Activated T-helper 2 cell treated with anti-CD3 and anti-CD28 coated beads, Interferon-gamma antibody, Interleukin-2, Interleukin-4, amounts not matched to agents 10 μg/mL and 5 μg/mL and 100 μg/mL, durations not matched to agents 14 hours and 24 hours and 36 hours (primary cell): ENCODE data around the gene TTC17. TPM values are rescaled to one million over a fixed set of nuclear protein-coding genes. Genes with fewer than 3 reads are reported as not detected.
"Not testable (repeated sequence)": the region's sequence is repeated elsewhere in the genome, so short reads cannot be mapped to it uniquely, and the experiment has no call there.

Experiments used
- DNase-seq: peaks from one replicate; pipeline ENCODE4 v3.0.0; 2021; ENCODE audit warnings: low spot score
- H3K27ac Mint-ChIP-seq: one replicate; pipeline ENCODE4 v1.8.0; 2021; ENCODE audit warnings: mixed read lengths
- H3K27me3 Mint-ChIP-seq: one replicate; pipeline ENCODE4 v1.8.0; 2021; ENCODE audit warnings: low read depth, mixed read lengths
- H3K36me3 Mint-ChIP-seq: one replicate; pipeline ENCODE4 v1.8.0; 2021; ENCODE audit warnings: low read depth, mixed read lengths
- H3K4me1 Mint-ChIP-seq: one replicate; pipeline ENCODE4 v1.8.0; 2021; ENCODE audit warnings: low read depth, mixed read lengths
- H3K4me3 Mint-ChIP-seq: one replicate; pipeline ENCODE4 v1.8.0; 2021; ENCODE audit warnings: low read depth, mild to moderate bottlenecking, moderate library complexity, mixed read lengths
- H3K9me3 Mint-ChIP-seq: one replicate; pipeline ENCODE4 v1.8.0; 2021; ENCODE audit warnings: mixed read lengths
- intact Hi-C: fragments of 100-400 bp; cut with micrococcal nuclease; formaldehyde crosslinking; loops from one replicate; pipeline ENCODE4 v1.15.1; 2023
- total RNA-seq: library from RNA; stranded (reverse); gene quantifications from 2 replicates; pipeline ENCODE4 v1.2.3, GENCODE V29; 2022

The TTC17 gene
- total RNA-seq: 63.5 and 76.1 TPM in 2 replicates

- Mint-ChIP-seq H3K36me3 (peaks cover 21% of the 10 kb centered on the region), H3K27ac (peak within 1 kb of the TSS; percentile 97), H3K4me3 (peak within 1 kb of the TSS; percentile 98), H3K4me1 (peaks cover 36% of the 10 kb centered on the region), H3K9me3 (no peaks in the 10 kb centered on the region), H3K27me3 (no peaks in the 10 kb centered on the region)
- intact Hi-C loops: loop anchor here (1.0 to 2.0 kb wide), 4 partner anchors 38 to 472 kb away; no protein-coding TSS in a partner anchor
- DNase-seq: peak; percentile 92
These were observed at the start of gene TTC17 for GRCh38 chr11:43358801-43359421. TSS of gene TTC17 (plus strand) at chr11:43358920. CDS start at chr11:43358955, 35 bp downstream.

- H3K9me3 Mint-ChIP-seq: no peaks in the 10 kb centered on the region
- peak; percentile 91 for DNase-seq
- peaks cover 32% of the 10 kb centered on the region for H3K4me1 Mint-ChIP-seq
- H3K4me3 Mint-ChIP-seq: peak within 1 kb of the TSS; percentile 97
- H3K36me3 Mint-ChIP-seq: peaks cover 25% of the 10 kb centered on the region
- H3K27ac Mint-ChIP-seq: peak within 1 kb of the TSS; percentile 92
- intact Hi-C loops: loop anchor here (1.0 to 10.0 kb wide), 7 partner anchors 46 to 555 kb away; partner anchors contain the start of gene TTC17
- no peaks in the 10 kb centered on the region for H3K27me3 Mint-ChIP-seq
These were observed 46.7 kb upstream of the TTC17 start, which contains the start of gene API5 for GRCh38 chr11:43311791-43312607. TSS of gene API5 (plus strand) at chr11:43311996. CDS start at chr11:43312128, 132 bp downstream.

- peaks cover 32% of the 10 kb centered on the region for H3K4me1 Mint-ChIP-seq
- H3K27me3 Mint-ChIP-seq: no peaks in the 10 kb centered on the region
- no peak overlapping the region for H3K4me3 Mint-ChIP-seq
- intact Hi-C loops: loop anchor here (10.0 kb wide), 1 partner anchor 249 kb away; no protein-coding TSS in a partner anchor
- no peak for DNase-seq
- H3K9me3 Mint-ChIP-seq: no peaks in the 10 kb centered on the region
- no peak overlapping the region for H3K27ac Mint-ChIP-seq
- H3K36me3 Mint-ChIP-seq: peaks cover 49% of the 10 kb centered on the region
These were observed 42.8 kb upstream of the TTC17 start for GRCh38 chr11:43315966-43316365.

GRCh38 chr11:43316451-43316850, 42.3 kb upstream of the TTC17 start:
- Mint-ChIP-seq H3K4me1 (peaks cover 31% of the 10 kb centered on the region), H3K27ac (no peak overlapping the region), H3K27me3 (no peaks in the 10 kb centered on the region), H3K4me3 (no peak overlapping the region), H3K36me3 (peaks cover 51% of the 10 kb centered on the region), H3K9me3 (no peaks in the 10 kb centered on the region)
- intact Hi-C loops: loop anchor here (10.0 kb wide), 1 partner anchor 248 kb away; no protein-coding TSS in a partner anchor
- DNase-seq: no peak

- Mint-ChIP-seq H3K36me3 (peaks cover 79% of the 10 kb centered on the region), H3K4me1 (no peaks in the 10 kb centered on the region), H3K4me3 (no peak overlapping the region), H3K9me3 (no peaks in the 10 kb centered on the region), H3K27ac (no peak overlapping the region), H3K27me3 (no peaks in the 10 kb centered on the region)
- intact Hi-C loops: no loop called here
- no peak for DNase-seq
These were observed 30.7 kb upstream of the TTC17 start for GRCh38 chr11:43327987-43328386.

GRCh38 chr11:43328482-43328881, 30.2 kb upstream of the TTC17 start:
- no peaks in the 10 kb centered on the region for H3K27me3 Mint-ChIP-seq
- no peaks in the 10 kb centered on the region for H3K4me1 Mint-ChIP-seq
- DNase-seq: no peak
- no peak overlapping the region for H3K4me3 Mint-ChIP-seq
- peaks cover 79% of the 10 kb centered on the region for H3K36me3 Mint-ChIP-seq
- H3K27ac Mint-ChIP-seq: no peak overlapping the region
- no peaks in the 10 kb centered on the region for H3K9me3 Mint-ChIP-seq
- intact Hi-C loops: no loop called here

GRCh38 chr11:43341159-43341558, 17.6 kb upstream of the TTC17 start:
- Mint-ChIP-seq H3K36me3 (peaks cover 51% of the 10 kb centered on the region), H3K4me3 (no peak overlapping the region), H3K27ac (no peak overlapping the region), H3K4me1 (no peaks in the 10 kb centered on the region), H3K27me3 (no peaks in the 10 kb centered on the region), H3K9me3 (no peaks in the 10 kb centered on the region)
- intact Hi-C loops: no loop called here
- DNase-seq: no peak

- H3K4me1 Mint-ChIP-seq, H3K4me3 Mint-ChIP-seq, H3K36me3 Mint-ChIP-seq, H3K27me3 Mint-ChIP-seq, H3K27ac Mint-ChIP-seq, DNase-seq, H3K9me3 Mint-ChIP-seq, intact Hi-C loops: not testable (repeated sequence)
These were observed 7.3 kb upstream of the TTC17 start for GRCh38 chr11:43351426-43351825.

- Mint-ChIP-seq H3K4me1 (peaks cover 12% of the 10 kb centered on the region), H3K36me3 (peaks cover 5% of the 10 kb centered on the region), H3K27me3 (no peaks in the 10 kb centered on the region), H3K9me3 (peaks cover 4% of the 10 kb centered on the region), H3K27ac (no peak overlapping the region), H3K4me3 (no peak overlapping the region)
- intact Hi-C loops: no loop called here
- DNase-seq: no peak
These were observed 4.4 kb upstream of the TTC17 start for GRCh38 chr11:43354311-43354710.

- Mint-ChIP-seq H3K9me3 (peaks cover 4% of the 10 kb centered on the region), H3K27me3 (no peaks in the 10 kb centered on the region), H3K27ac (no peak overlapping the region), H3K4me3 (no peak overlapping the region), H3K36me3 (peaks cover 6% of the 10 kb centered on the region), H3K4me1 (peaks cover 29% of the 10 kb centered on the region)
- intact Hi-C loops: no loop called here
- no peak for DNase-seq
These were observed 2.4 kb upstream of the TTC17 start for GRCh38 chr11:43356336-43356735.

- Mint-ChIP-seq H3K4me1 (peaks cover 36% of the 10 kb centered on the region), H3K27ac (peak overlapping the region; percentile 97), H3K27me3 (no peaks in the 10 kb centered on the region), H3K4me3 (peak overlapping the region; percentile 98), H3K9me3 (no peaks in the 10 kb centered on the region), H3K36me3 (peaks cover 16% of the 10 kb centered on the region)
- no peak for DNase-seq
- intact Hi-C loops: loop anchor here (1.0 to 2.0 kb wide), 4 partner anchors 38 to 472 kb away; no protein-coding TSS in a partner anchor
These were observed 380 bp upstream of the TTC17 start for GRCh38 chr11:43358279-43358800.

GRCh38 chr11:43359422-43359818, 700 bp downstream of the TTC17 start:
- DNase-seq: no peak
- H3K27ac Mint-ChIP-seq: peak overlapping the region; percentile 97
- peaks cover 25% of the 10 kb centered on the region for H3K36me3 Mint-ChIP-seq
- H3K27me3 Mint-ChIP-seq: no peaks in the 10 kb centered on the region
- H3K4me3 Mint-ChIP-seq: peak overlapping the region; percentile 98
- intact Hi-C loops: loop anchor here (2.0 kb wide), 3 partner anchors 37 to 471 kb away; no protein-coding TSS in a partner anchor
- no peaks in the 10 kb centered on the region for H3K9me3 Mint-ChIP-seq
- H3K4me1 Mint-ChIP-seq: peaks cover 36% of the 10 kb centered on the region
